HG03135 (cell line): Measurements from ENCODE around the gene STRN3.
"Not testable (repeated sequence)": the region's sequence is repeated elsewhere in the genome, so short reads cannot be mapped to it uniquely, and the experiment has no call there.

ENCODE experiments used
- ATAC-seq: cut with Tn5 transposase; IDR thresholded peaks from one replicate; pipeline ENCODE4 v1.9.1; 2021; ENCODE audit warnings: mild to moderate bottlenecking, moderate library complexity; ENCODE audit not compliant: unreplicated experiment

The STRN3 gene

GRCh38 chr14:30972882-30973582 lies 53.1 kb downstream of the STRN3 start:
- ATAC-seq = no peak

GRCh38 chr14:30972036-30972732 lies 54.0 kb downstream of the STRN3 start:
- not testable (repeated sequence) for ATAC-seq

- ATAC-seq = no peak
Observed at GRCh38 chr14:30971586-30971985, 54.6 kb downstream of the STRN3 start.

GRCh38 chr14:30969796-30970195 lies 56.4 kb downstream of the STRN3 start:
- peak; percentile 63 for ATAC-seq

- ATAC-seq = not testable (repeated sequence)
Observed at GRCh38 chr14:30967364-30968098, 58.6 kb downstream of the STRN3 start.

GRCh38 chr14:30966415-30967363 lies 59.5 kb downstream of the STRN3 start:
- ATAC-seq = no peak

GRCh38 chr14:30965861-30966260 lies 60.3 kb downstream of the STRN3 start:
- ATAC-seq = not testable (repeated sequence)

GRCh38 chr14:30962537-30962936 lies 63.6 kb downstream of the STRN3 start:
- not testable (repeated sequence) for ATAC-seq

- no peak for ATAC-seq
Observed at GRCh38 chr14:30961330-30961729, 64.8 kb downstream of the STRN3 start.

- no peak for ATAC-seq
Observed at GRCh38 chr14:30960216-30960615, 66.0 kb downstream of the STRN3 start.

- no peak for ATAC-seq
Observed at GRCh38 chr14:30958555-30959407, 67.4 kb downstream of the STRN3 start.

- ATAC-seq = peak; percentile 66
Observed at GRCh38 chr14:30957813-30958370, 68.3 kb downstream of the STRN3 start.

- ATAC-seq = no peak
Observed at GRCh38 chr14:30949651-30950050, 76.5 kb downstream of the STRN3 start.

GRCh38 chr14:30943694-30944093 lies 82.5 kb downstream of the STRN3 start:
- ATAC-seq = no peak

- no peak for ATAC-seq
Observed at GRCh38 chr14:30940886-30941285, 85.3 kb downstream of the STRN3 start.

GRCh38 chr14:30938617-30939016 lies 87.6 kb downstream of the STRN3 start:
- ATAC-seq = no peak

GRCh38 chr14:30935445-30935844 lies 90.7 kb downstream of the STRN3 start:
- no peak for ATAC-seq

- not testable (repeated sequence) for ATAC-seq
Observed at GRCh38 chr14:30933937-30934336, 92.2 kb downstream of the STRN3 start.

GRCh38 chr14:30928462-30928861 lies 97.7 kb downstream of the STRN3 start:
- ATAC-seq = no peak
